NCI-H187 (cell line): ENCODE data around the gene STX1B.
"Not testable (repeated sequence)": the region's sequence is repeated elsewhere in the genome, so short reads cannot be mapped to it uniquely, and the experiment has no call there.

Experiments
- DNase-seq, 2 experiments: peaks; one replicate each; lab custom pipeline; 2025; lab: John Stamatoyannopoulos, UW

STX1B gene

GRCh38 chr16:31010585-31011325, at the start of gene STX1B:
TSS of gene STX1B (minus strand) at chr16:31010638. CDS start at chr16:31010396, 242 bp downstream.
- DNase-seq: no peak

GRCh38 chr16:31055613-31056012, 45.2 kb upstream of the STX1B start:
- no peak for DNase-seq

GRCh38 chr16:31052114-31052513, 41.7 kb upstream of the STX1B start:
- no peak for DNase-seq

- no peak for DNase-seq
These were observed 40.0 kb upstream of the STX1B start for GRCh38 chr16:31050280-31051030.

GRCh38 chr16:31043898-31044481, 33.6 kb upstream of the STX1B start:
- no peak for DNase-seq

- no peak for DNase-seq
These were observed 32.9 kb upstream of the STX1B start for GRCh38 chr16:31043352-31043751.

GRCh38 chr16:31042866-31043265, 32.4 kb upstream of the STX1B start:
- no peak for DNase-seq

- DNase-seq: no peak
These were observed 28.6 kb upstream of the STX1B start for GRCh38 chr16:31038993-31039392.

- no peak for DNase-seq
These were observed 26.3 kb upstream of the STX1B start for GRCh38 chr16:31036691-31037090.

GRCh38 chr16:31033709-31034492, 23.5 kb upstream of the STX1B start:
- peak; percentile 12 to 26 for DNase-seq

GRCh38 chr16:31032736-31033708, 22.6 kb upstream of the STX1B start, which contains the start of gene STX4:
TSS of gene STX4 (plus strand) at chr16:31033558. CDS start at chr16:31033806, 248 bp downstream.
- peak; percentile 67 to 87 for DNase-seq

- no peak for DNase-seq
These were observed 20.8 kb upstream of the STX1B start for GRCh38 chr16:31031276-31031675.

- no peak for DNase-seq
These were observed 18.8 kb upstream of the STX1B start for GRCh38 chr16:31029272-31029671.

GRCh38 chr16:31025339-31025738, 14.9 kb upstream of the STX1B start:
- DNase-seq: no peak

- no peak for DNase-seq
These were observed 13.3 kb upstream of the STX1B start for GRCh38 chr16:31023627-31024226.

- no peak for DNase-seq
These were observed 12.8 kb upstream of the STX1B start for GRCh38 chr16:31023252-31023602.

GRCh38 chr16:31022544-31023251, 12.3 kb upstream of the STX1B start:
- no peak for DNase-seq

GRCh38 chr16:31020536-31020935, 10.1 kb upstream of the STX1B start:
- no peak for DNase-seq

- not testable (repeated sequence) for DNase-seq
These were observed 7.3 kb upstream of the STX1B start for GRCh38 chr16:31017756-31018155.

GRCh38 chr16:31016018-31016417, 5.6 kb upstream of the STX1B start:
- no peak for DNase-seq
